ENCODE data around the gene CTDP1.
A peak's percentile ranks its signal among the peaks of the same experiment; 100 is the strongest.
"Not testable (repeated sequence)": the region's sequence is repeated elsewhere in the genome, so short reads cannot be mapped to it uniquely, and the experiment has no call there.

CTDP1 gene

DNA sequence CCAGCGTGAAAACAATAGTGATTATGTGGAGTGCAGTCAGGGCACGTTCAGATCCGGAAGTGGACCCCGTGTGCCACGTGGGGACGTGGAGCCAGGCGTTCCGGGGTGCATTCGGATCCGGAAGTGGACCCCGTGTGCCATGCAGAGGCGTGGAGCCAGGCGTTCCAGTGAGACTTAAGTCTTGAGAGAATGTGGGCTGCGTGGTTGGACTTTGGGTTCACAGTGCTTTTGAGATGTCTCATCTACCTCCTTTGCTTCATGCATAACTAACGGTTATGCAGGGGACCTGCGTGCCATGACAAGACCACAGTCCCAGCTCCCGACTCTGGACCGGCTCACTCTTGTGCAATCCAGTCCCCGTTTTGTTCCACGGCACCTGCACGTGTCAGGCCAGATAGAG lies 28.8 kb downstream of the CTDP1 start:
- Mint-ChIP-seq H3K4me3 (no peak overlapping the region), H3K36me3 (ENCODE audit: low read depth) (peaks cover 47% of the 10 kb centered on the region), H3K27me3 (ENCODE audit: low read depth) (no peaks in the 10 kb centered on the region), H3K27ac (no peak overlapping the region), H3K4me1 (ENCODE audit: low read depth) (no peaks in the 10 kb centered on the region), H3K9me3 (no peaks in the 10 kb centered on the region)
- DNase-seq (ENCODE audit: low spot score) = no peak

DNA sequence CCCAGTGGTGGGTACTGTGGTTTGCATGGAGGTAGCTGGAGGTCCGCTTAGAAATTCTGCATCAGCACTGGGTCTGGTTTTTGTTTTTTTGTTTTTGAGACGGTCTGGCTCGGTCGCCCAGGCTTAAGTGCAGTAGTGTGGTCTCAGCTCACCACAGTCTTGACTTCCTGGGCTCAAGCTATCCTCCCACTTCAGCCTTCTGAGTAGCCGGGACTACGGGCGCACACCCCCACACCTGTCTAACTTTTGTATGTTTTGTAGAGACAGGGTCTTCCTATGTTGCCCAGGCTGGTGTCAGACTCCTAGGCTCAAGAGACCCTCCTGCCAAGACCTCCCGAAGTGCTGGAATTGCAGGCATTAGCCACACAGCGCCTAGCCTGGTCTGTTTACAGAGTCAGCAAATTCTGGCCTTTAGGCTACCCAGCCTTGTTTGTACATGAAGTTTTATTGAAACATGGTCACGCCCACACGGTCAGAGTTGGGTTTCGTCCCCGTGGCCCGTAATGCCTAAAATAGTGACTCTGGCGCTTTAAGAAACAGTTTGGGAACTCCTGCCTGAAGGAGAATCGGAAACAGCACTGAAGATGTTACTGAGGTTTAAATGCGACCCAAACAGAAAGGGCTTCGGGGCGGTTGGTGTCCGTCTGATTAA lies 32.7 kb downstream of the CTDP1 start:
- Mint-ChIP-seq H3K36me3 (ENCODE audit: low read depth) (peaks cover 32% of the 10 kb centered on the region), H3K27me3 (ENCODE audit: low read depth) (no peaks in the 10 kb centered on the region), H3K9me3 (no peaks in the 10 kb centered on the region), H3K27ac (no peak overlapping the region), H3K4me1 (ENCODE audit: low read depth) (peaks cover 4% of the 10 kb centered on the region), H3K4me3 (no peak overlapping the region)
- DNase-seq (ENCODE audit: low spot score) = no peak

DNA sequence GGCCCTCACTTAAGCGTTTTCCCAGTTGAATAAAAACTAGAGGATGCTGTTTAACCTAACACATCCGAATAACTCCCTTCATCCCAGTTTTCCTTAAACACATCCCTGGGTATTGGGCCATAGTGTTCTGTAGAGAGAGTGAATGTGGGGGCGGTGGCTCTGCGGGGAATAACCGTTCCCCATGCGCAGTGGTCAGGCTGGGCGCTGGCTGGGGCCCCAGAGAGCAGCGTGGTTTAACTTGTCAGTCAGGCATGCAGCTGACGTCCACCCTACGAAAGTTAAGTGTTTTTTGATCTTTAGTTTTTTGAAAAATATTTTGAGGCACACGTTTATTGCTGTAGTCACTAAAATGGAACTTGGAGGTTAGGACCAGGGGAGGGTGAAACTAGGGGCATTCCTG lies 33.7 kb downstream of the CTDP1 start:
- Mint-ChIP-seq H3K36me3 (ENCODE audit: low read depth) (peaks cover 32% of the 10 kb centered on the region), H3K4me3 (no peak overlapping the region), H3K27ac (no peak overlapping the region), H3K9me3 (no peaks in the 10 kb centered on the region), H3K27me3 (ENCODE audit: low read depth) (no peaks in the 10 kb centered on the region), H3K4me1 (ENCODE audit: low read depth) (peaks cover 4% of the 10 kb centered on the region)
- DNase-seq (ENCODE audit: low spot score) = no peak

DNA sequence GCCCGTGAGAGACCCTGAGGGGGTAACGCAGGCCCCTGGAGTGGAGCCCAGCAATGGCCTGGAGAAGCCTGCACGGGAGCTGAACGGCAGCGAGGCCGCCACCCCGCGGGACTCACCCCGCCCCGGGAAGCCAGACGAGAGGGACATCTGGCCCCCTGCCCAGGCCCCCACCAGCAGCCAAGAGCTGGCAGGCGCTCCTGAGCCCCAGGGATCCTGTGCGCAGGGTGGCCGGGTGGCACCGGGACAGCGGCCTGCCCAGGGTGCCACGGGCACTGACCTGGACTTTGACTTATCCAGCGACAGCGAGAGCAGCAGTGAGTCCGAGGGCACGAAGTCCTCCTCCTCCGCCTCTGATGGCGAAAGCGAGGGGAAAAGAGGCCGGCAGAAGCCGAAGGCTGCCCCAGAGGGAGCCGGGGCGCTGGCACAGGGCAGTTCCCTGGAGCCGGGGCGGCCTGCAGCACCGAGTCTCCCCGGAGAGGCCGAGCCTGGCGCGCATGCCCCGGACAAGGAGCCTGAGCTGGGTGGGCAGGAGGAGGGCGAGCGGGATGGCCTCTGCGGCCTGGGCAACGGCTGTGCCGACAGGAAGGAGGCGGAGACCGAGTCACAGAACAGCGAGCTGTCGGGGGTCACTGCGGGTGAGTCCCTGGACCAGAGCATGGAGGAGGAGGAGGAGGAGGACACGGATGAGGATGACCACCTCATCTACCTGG lies 35.1 kb downstream of the CTDP1 start:
- Mint-ChIP-seq H3K36me3 (ENCODE audit: low read depth) (peaks cover 43% of the 10 kb centered on the region), H3K4me1 (ENCODE audit: low read depth) (peaks cover 4% of the 10 kb centered on the region), H3K27ac (no peak overlapping the region), H3K4me3 (no peak overlapping the region), H3K9me3 (no peaks in the 10 kb centered on the region), H3K27me3 (ENCODE audit: low read depth) (no peaks in the 10 kb centered on the region)
- no peak for DNase-seq (ENCODE audit: low spot score)

DNA sequence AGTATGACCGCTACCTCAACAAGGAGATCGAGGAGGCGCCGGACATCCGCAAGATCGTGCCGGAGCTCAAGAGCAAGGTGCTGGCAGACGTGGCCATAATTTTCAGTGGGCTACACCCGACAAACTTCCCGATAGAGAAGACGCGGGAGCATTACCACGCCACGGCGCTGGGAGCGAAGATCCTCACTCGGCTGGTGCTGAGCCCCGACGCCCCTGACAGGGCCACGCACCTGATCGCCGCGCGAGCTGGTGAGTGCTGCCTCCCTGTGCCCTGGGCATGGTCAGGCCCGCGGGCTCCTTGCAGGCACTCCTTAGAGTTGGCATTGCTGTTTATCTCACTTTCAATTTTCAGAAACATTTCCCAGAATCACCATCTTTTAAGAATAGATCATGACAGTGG lies 35.7 kb downstream of the CTDP1 start:
- peaks cover 49% of the 10 kb centered on the region for H3K36me3 Mint-ChIP-seq (ENCODE audit: low read depth)
- no peak overlapping the region for H3K4me3 Mint-ChIP-seq
- peaks cover 4% of the 10 kb centered on the region for H3K4me1 Mint-ChIP-seq (ENCODE audit: low read depth)
- H3K9me3 Mint-ChIP-seq = no peaks in the 10 kb centered on the region
- no peak for DNase-seq (ENCODE audit: low spot score)
- no peak overlapping the region for H3K27ac Mint-ChIP-seq
- H3K27me3 Mint-ChIP-seq (ENCODE audit: low read depth) = no peaks in the 10 kb centered on the region

DNA sequence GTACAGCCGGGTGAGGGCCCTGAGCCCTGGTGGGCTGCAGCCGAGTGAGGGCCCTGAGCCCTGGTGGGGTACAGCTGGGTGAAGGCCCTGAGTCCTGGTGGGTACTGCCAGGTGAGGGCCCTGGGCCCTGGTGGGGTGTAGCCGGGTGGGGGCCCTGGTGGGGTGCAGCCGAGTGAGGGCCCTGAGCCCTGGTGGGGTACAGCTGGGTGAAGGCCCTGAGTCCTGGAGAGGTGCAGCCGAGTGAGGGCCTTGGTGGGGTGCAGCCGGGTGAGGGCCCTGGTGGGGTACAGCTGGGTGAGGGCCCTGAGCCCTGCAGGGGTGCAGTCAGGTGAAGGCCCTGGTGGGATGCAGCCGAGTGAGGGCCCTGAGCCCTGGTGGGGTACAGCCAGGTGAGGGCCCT lies 37.5 kb downstream of the CTDP1 start:
- DNase-seq (ENCODE audit: low spot score) = no peak
- Mint-ChIP-seq H3K9me3 (no peaks in the 10 kb centered on the region), H3K4me1 (ENCODE audit: low read depth) (peaks cover 4% of the 10 kb centered on the region), H3K36me3 (ENCODE audit: low read depth) (peaks cover 45% of the 10 kb centered on the region), H3K27me3 (ENCODE audit: low read depth) (no peaks in the 10 kb centered on the region), H3K4me3 (no peak overlapping the region), H3K27ac (no peak overlapping the region)

DNA sequence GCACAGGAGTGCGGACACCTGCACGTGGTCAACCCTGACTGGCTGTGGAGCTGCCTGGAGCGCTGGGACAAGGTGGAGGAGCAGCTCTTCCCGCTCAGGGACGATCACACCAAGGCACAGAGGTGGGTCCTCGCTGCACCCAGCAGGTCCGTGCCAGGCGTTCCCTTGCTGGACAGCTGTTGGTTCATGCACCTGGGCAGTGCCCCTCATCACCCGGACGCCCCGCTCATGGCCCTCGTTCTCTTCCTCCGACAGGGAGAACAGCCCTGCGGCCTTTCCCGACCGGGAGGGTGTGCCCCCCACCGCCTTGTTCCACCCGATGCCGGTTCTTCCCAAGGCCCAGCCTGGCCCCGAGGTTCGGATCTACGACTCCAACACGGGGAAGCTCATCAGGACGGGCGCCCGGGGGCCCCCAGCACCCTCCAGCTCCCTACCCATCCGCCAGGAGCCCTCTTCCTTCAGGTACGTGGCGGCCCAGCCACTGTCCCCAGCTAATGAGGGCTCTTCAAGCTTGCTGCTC lies 38.0 kb downstream of the CTDP1 start:
- peaks cover 45% of the 10 kb centered on the region for H3K36me3 Mint-ChIP-seq (ENCODE audit: low read depth)
- H3K27ac Mint-ChIP-seq = no peak overlapping the region
- DNase-seq (ENCODE audit: low spot score) = no peak
- H3K4me3 Mint-ChIP-seq = no peak overlapping the region
- no peaks in the 10 kb centered on the region for H3K27me3 Mint-ChIP-seq (ENCODE audit: low read depth)
- peaks cover 4% of the 10 kb centered on the region for H3K4me1 Mint-ChIP-seq (ENCODE audit: low read depth)
- H3K9me3 Mint-ChIP-seq = no peaks in the 10 kb centered on the region

DNA sequence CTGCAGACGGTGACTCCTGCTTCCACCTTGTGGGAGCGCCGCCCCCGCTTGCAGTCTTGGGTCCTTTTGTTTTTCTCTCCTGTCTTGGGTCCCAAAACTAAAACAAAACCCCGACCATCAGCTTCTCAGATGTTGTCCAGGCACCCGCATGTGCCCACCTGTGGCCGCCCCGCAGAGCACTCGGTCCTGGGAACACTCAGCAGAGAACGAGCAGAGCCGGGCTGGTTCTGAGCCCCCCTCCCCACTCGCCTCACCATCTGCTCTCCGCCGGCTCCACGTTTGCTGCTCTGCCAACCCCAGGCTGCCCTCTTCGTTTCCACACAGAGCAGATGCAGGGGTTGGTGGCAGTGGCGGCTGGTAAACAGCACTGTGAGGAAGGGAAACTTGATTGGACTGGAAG lies 38.5 kb downstream of the CTDP1 start:
- DNase-seq (ENCODE audit: low spot score) = no peak
- H3K4me3 Mint-ChIP-seq = no peak overlapping the region
- H3K27me3 Mint-ChIP-seq (ENCODE audit: low read depth) = no peaks in the 10 kb centered on the region
- H3K36me3 Mint-ChIP-seq (ENCODE audit: low read depth) = peaks cover 45% of the 10 kb centered on the region
- H3K4me1 Mint-ChIP-seq (ENCODE audit: low read depth) = peaks cover 4% of the 10 kb centered on the region
- no peaks in the 10 kb centered on the region for H3K9me3 Mint-ChIP-seq
- H3K27ac Mint-ChIP-seq = no peak overlapping the region

DNA sequence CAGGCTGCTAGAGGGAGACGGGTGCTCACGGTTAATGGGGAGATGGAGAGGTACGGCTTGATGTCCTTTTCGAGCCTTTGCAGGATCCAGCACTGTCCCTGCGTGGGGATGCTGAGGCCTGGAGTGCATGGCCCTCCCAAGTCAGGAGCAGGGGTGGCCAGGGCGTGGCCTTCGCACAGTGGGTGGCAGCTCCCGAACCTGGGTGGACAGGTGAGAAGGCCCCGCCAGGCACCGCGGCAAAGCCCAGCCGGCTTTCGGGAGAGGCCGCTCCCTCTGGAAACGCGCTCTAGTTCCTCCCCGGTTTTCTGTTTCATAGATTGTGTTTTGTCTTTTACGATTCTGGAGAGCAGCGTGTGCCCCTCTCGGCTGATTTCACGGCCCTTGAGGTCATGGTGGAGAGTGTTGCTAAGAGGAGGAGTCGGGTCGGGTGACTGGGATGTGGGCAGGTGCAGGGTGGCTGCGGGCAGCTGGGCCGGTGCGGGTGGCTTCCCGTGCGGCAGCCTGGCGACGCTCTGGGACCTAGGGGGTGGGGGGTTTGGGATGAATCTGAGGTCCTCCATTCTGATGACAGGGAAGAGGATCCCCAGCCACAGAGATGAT lies 39.4 kb downstream of the CTDP1 start:
- Mint-ChIP-seq H3K4me1 (ENCODE audit: low read depth) (peaks cover 4% of the 10 kb centered on the region), H3K4me3 (no peak overlapping the region), H3K36me3 (ENCODE audit: low read depth) (peaks cover 40% of the 10 kb centered on the region), H3K27ac (no peak overlapping the region), H3K27me3 (ENCODE audit: low read depth) (no peaks in the 10 kb centered on the region), H3K9me3 (no peaks in the 10 kb centered on the region)
- no peak for DNase-seq (ENCODE audit: low spot score)

DNA sequence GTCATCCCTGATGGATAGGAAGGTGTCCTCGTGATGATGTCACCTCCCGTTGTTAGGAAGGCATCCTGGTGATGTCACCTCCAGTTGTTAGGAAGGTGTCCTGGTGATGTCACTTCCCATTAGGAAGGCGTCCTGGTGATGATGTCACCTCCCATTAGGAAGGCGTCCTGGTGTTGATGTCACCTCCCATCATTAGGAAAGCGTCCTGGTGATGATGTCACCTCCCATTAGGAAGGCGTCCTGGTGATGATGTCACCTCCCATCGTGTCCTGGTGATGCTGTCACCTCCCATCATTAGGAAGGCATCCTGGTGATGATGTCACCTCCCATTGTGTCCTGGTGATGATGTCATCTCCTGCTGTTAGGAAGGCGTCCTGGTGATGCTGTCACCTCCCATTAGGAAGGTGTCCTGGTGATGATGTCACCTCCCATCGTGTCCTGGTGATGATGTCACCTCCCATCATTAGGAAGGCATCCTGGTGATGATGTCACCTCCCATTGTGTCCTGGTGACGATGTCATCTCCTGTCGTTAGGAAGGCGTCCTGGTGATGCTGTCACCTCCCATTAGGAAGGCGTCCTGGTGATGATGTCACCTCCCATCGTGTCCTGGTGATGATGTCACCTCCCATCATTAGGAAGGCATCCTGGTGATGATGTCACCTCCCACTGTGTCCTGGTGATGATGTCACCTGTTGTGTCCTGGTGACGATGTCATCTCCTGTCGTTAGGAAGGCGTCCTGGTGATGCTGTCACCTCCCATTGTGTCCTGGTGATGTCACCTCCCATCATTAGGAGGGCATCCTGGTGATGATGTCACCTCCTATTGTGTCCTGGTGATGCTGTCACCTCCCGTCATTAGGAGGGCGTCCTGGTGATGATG lies 40.1 kb downstream of the CTDP1 start:
- not testable (repeated sequence) for H3K4me3 Mint-ChIP-seq; H3K9me3 Mint-ChIP-seq; H3K4me1 Mint-ChIP-seq (ENCODE audit: low read depth); DNase-seq (ENCODE audit: low spot score); H3K27me3 Mint-ChIP-seq (ENCODE audit: low read depth)
- Mint-ChIP-seq H3K27ac (peak overlapping the region; percentile 15), H3K36me3 (ENCODE audit: low read depth) (peaks cover 44% of the 10 kb centered on the region)

DNA sequence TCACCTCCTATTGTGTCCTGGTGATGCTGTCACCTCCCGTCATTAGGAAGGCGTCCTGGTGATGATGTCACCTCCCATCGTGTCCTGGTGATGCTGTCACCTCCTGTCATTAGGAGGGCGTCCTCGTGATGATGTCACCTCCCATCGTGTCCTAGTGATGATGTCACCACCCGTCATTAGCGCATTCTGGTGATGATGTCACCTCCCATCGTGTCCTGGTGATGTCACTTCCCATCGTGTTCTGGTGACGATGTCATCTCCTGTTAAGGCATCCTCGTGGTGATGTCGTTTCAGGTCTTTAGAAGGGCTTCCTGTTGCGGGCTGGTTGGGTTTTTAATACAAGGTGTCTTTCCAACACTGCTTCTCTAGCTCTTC lies 40.7 kb downstream of the CTDP1 start:
- Mint-ChIP-seq H3K36me3 (ENCODE audit: low read depth) (peaks cover 50% of the 10 kb centered on the region), H3K27me3 (ENCODE audit: low read depth) (no peaks in the 10 kb centered on the region), H3K9me3 (no peaks in the 10 kb centered on the region), H3K4me1 (ENCODE audit: low read depth) (peaks cover 5% of the 10 kb centered on the region), H3K27ac (peak overlapping the region; percentile 15), H3K4me3 (no peak overlapping the region)
- no peak for DNase-seq (ENCODE audit: low spot score)

DNA sequence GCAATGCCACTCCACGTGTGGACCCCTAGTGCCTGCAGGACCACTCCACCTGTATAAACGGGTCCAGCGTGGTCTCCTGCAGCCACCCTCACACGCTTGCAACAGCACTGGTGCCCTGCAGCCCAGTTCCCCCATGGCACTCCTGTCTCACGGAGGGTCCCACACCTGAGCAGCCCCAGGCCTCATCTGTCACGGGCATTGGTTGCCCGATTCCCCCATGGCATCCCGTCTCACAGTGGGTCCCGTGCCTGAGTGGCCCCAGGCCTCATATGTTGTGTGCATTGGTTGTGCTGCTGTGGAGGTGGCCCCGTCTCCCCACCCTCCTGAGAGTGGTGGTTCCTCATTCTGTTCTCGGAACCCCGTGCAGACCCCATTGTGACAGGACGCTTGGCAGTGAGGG lies 43.4 kb downstream of the CTDP1 start:
- DNase-seq (ENCODE audit: low spot score) = no peak
- no peak overlapping the region for H3K4me3 Mint-ChIP-seq
- H3K27ac Mint-ChIP-seq = no peak overlapping the region
- peaks cover 4% of the 10 kb centered on the region for H3K4me1 Mint-ChIP-seq (ENCODE audit: low read depth)
- H3K27me3 Mint-ChIP-seq (ENCODE audit: low read depth) = no peaks in the 10 kb centered on the region
- H3K36me3 Mint-ChIP-seq (ENCODE audit: low read depth) = peaks cover 63% of the 10 kb centered on the region
- no peaks in the 10 kb centered on the region for H3K9me3 Mint-ChIP-seq

DNA sequence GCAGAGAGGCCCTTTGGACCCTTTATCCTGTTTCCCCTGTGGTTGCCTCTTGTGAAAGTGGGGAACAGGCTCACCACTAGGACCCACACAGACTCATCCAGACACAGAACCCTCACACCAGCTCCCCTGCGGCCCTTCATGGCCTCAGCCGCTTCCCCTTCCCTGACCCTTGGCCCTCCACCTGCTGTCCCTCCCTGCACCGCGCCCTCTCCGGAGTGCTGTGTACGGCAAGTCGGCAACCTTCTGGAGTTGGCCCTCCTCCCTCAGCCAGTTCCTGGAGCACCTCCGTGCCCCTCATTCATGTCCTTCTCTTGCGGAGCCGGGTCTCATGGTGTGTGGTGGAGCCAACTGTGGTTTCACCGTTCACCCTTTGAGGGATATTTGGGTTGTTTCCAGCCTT lies 44.0 kb downstream of the CTDP1 start:
- no peaks in the 10 kb centered on the region for H3K9me3 Mint-ChIP-seq
- DNase-seq (ENCODE audit: low spot score) = no peak
- H3K36me3 Mint-ChIP-seq (ENCODE audit: low read depth) = peaks cover 62% of the 10 kb centered on the region
- H3K27ac Mint-ChIP-seq = no peak overlapping the region
- no peaks in the 10 kb centered on the region for H3K27me3 Mint-ChIP-seq (ENCODE audit: low read depth)
- no peak overlapping the region for H3K4me3 Mint-ChIP-seq
- H3K4me1 Mint-ChIP-seq (ENCODE audit: low read depth) = peaks cover 4% of the 10 kb centered on the region

All from T-helper 2 cell treated with Interferon-gamma antibody and Interleukin-4, amounts not matched to agents 5 μg/mL and 100 μg/mL, for 36 hours (primary cell).